Neural cell (in vitro differentiated cells): ENCODE data around the gene WASHC3. TPM values are rescaled to one million over a fixed set of nuclear protein-coding genes. Genes with fewer than 3 reads are reported as not detected.

Experiments used
- H2AFZ ChIP-seq: fragments of 200-600, 300-800 bp; sonication (generic), shearing (Covaris generic); 2 replicates; pipeline ENCODE4 v1.6.0; 2014; ENCODE audit warnings: low read depth, mild to moderate bottlenecking, antibody characterized with exemption, low read length, moderate library complexity
- H3F3A ChIP-seq: fragments of 200-600 bp; shearing (Covaris generic); 2 replicates; pipeline ENCODE4 v1.6.1; 2016; ENCODE audit warnings: mild to moderate bottlenecking, moderate library complexity, mixed read lengths, antibody characterized with exemption, low read length; ENCODE audit not compliant: insufficient read depth, poor library complexity, severe bottlenecking
- H3K27ac ChIP-seq: fragments of 200-600, 300-800 bp; sonication (generic), shearing (Covaris generic); 2 replicates; pipeline ENCODE4 v1.5.1; 2014; ENCODE audit warnings: mild to moderate bottlenecking, low read length, moderate library complexity
- H3K27me3 ChIP-seq: fragments of 300-800, 200-600 bp; sonication (generic), shearing (Covaris generic); 2 replicates; pipeline ENCODE4 v1.6.0; 2014; ENCODE audit warnings: mild to moderate bottlenecking, low read depth, low read length, moderate library complexity; ENCODE audit not compliant: insufficient read depth
- H3K36me3 ChIP-seq: fragments of 300-800, 200-600 bp; sonication (generic), shearing (Covaris generic); 2 replicates; pipeline ENCODE4 v1.5.1; 2014; ENCODE audit warnings: mild to moderate bottlenecking, antibody characterized with exemption, low read length, moderate library complexity; ENCODE audit not compliant: insufficient read depth
- H3K4me2 ChIP-seq: fragments of 300-800, 200-600 bp; sonication (generic), shearing (Covaris generic); 2 replicates; pipeline ENCODE4 v1.6.0; 2014; ENCODE audit warnings: mild to moderate bottlenecking, low read length
- H3K4me3 ChIP-seq: fragments of 300-800, 200-600 bp; sonication (generic), shearing (Covaris generic); 2 replicates; pipeline ENCODE4 v1.5.1; 2014; ENCODE audit warnings: mild to moderate bottlenecking, low read length, moderate library complexity
- H3K79me2 ChIP-seq: fragments of 200-600 bp; shearing (Covaris generic); replicated peaks from 2 replicates; pipeline ENCODE4 v1.6.0; 2014; ENCODE audit warnings: mild to moderate bottlenecking, low read length, moderate library complexity; ENCODE audit not compliant: insufficient read depth
- H3K9ac ChIP-seq: fragments of 300-800, 200-600 bp; sonication (generic), shearing (Covaris generic); 2 replicates; pipeline ENCODE4 v1.6.1; 2016; ENCODE audit warnings: mild to moderate bottlenecking, low read length, mixed read lengths
- H3K9me2 ChIP-seq: fragments of 200-600 bp; shearing (Covaris generic); 2 replicates; pipeline ENCODE4 v1.6.1; 2016; ENCODE audit warnings: mild to moderate bottlenecking, low read length, mixed read lengths; ENCODE audit not compliant: insufficient read depth
- H3K9me3 ChIP-seq: fragments of 200-600, 300-800 bp; sonication (generic), shearing (Covaris generic); 2 replicates; pipeline ENCODE4 v1.6.1; 2016; ENCODE audit warnings: mild to moderate bottlenecking, mixed run types, low read length, moderate library complexity, mixed read lengths
- H4K20me1 ChIP-seq: fragments of 200-600 bp; shearing (Covaris generic); 2 replicates; pipeline ENCODE4 v1.6.1; 2016; ENCODE audit warnings: mild to moderate bottlenecking, mixed run types; ENCODE audit not compliant: insufficient read depth
- EP300 ChIP-seq: fragments of 450-650 bp; conservative IDR thresholded peaks from 2 replicates; pipeline ENCODE4 v1.6.1; 2014; ENCODE audit warnings: antibody characterized with exemption, mild to moderate bottlenecking, moderate library complexity; ENCODE audit not compliant: poor library complexity, severe bottlenecking
- EZH2 ChIP-seq: fragments of 200-600, 300-800 bp; shearing (Covaris generic), sonication (generic); IDR thresholded peaks from 2 replicates; pipeline ENCODE4 v1.6.1; 2014; ENCODE audit warnings: antibody characterized with exemption, low read length, borderline replicate concordance, mild to moderate bottlenecking; ENCODE audit not compliant: insufficient read depth, poor library complexity, severe bottlenecking
- MXI1 ChIP-seq: fragments of 450-650 bp; conservative IDR thresholded peaks from 2 replicates; pipeline ENCODE4 v1.6.1; 2014; ENCODE audit warnings: antibody characterized with exemption, mild to moderate bottlenecking; ENCODE audit not compliant: poor library complexity, severe bottlenecking
- POLR2AphosphoS5 ChIP-seq: IDR thresholded peaks from 2 replicates; pipeline ENCODE4 v1.6.1; 2012
- RAD21 ChIP-seq: fragments of 450-650 bp; conservative IDR thresholded peaks from 2 replicates; pipeline ENCODE4 v1.6.1; 2014; ENCODE audit warnings: antibody characterized with exemption, mild to moderate bottlenecking, moderate library complexity
- SMC3 ChIP-seq: fragments of 450-650 bp; conservative IDR thresholded peaks from 2 replicates; pipeline ENCODE4 v1.6.1; 2014; ENCODE audit warnings: antibody characterized with exemption, mild to moderate bottlenecking, moderate library complexity; ENCODE audit not compliant: poor library complexity
- TAF1 ChIP-seq: IDR thresholded peaks from 2 replicates; pipeline ENCODE4 v1.6.1; 2012; ENCODE audit warnings: low read depth
- polyA plus RNA-seq: library from polyadenylated mRNA; depleted of rRNA; stranded (reverse); fragments of >200 nt; gene quantifications from 2 replicates; pipeline ENCODE4 v1.2.3, GENCODE V29; 2014
- TF ChIP-seq, protein P1 (sequence below): IDR thresholded peaks from 2 replicates; pipeline ENCODE4 v1.6.1; 2012; ENCODE audit warnings: borderline replicate concordance
- TF ChIP-seq, protein P2 (sequence below): fragments of 450-650 bp; IDR thresholded peaks from 2 replicates; pipeline ENCODE4 v1.5.1; 2014; ENCODE audit warnings: antibody characterized with exemption, mild to moderate bottlenecking, moderate library complexity; ENCODE audit not compliant: poor library complexity, severe bottlenecking

The WASHC3 gene
- polyA plus RNA-seq, 1 donor from 2014 or later = 65.9 TPM

DNA sequence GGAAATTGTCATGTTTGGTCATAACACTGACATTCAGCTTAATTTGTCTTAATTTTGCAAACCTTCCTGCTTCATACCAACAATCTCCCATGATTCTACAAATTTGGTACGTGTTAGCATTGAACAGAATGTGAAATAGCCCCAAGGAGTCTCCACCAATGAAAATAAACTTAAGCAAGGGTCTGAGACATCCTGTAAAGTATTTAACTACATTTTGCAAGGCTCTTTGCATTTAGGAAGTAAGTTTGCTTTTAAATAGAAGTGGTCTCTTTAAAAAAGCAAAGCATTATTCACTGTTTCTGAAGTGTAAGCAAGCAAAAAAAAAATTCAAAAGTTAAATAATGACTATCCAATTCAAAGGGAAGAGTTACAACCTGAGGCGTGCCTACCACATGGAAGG, 79.9 kb downstream of the WASHC3 start:
- no peaks in the 10 kb centered on the region for H3K36me3 ChIP-seq
- no peaks in the 10 kb centered on the region for H4K20me1 ChIP-seq
- no peak overlapping the region for H3K27ac ChIP-seq
- no peaks in the 10 kb centered on the region for H3K27me3 ChIP-seq
- H3K4me3 ChIP-seq = no peak overlapping the region
- no peak overlapping the region for H3K4me2 ChIP-seq
- no peaks in the 10 kb centered on the region for H3K9me3 ChIP-seq
- no peak overlapping the region for H2AFZ ChIP-seq
- TF ChIP-seq POLR2AphosphoS5 (no peak), SMC3 (no peak), MXI1 (no peak), EZH2 (no peak), RAD21 (no peak), TAF1 (no peak), EP300 (no peak)
- TF ChIP-seq, protein P1, sequence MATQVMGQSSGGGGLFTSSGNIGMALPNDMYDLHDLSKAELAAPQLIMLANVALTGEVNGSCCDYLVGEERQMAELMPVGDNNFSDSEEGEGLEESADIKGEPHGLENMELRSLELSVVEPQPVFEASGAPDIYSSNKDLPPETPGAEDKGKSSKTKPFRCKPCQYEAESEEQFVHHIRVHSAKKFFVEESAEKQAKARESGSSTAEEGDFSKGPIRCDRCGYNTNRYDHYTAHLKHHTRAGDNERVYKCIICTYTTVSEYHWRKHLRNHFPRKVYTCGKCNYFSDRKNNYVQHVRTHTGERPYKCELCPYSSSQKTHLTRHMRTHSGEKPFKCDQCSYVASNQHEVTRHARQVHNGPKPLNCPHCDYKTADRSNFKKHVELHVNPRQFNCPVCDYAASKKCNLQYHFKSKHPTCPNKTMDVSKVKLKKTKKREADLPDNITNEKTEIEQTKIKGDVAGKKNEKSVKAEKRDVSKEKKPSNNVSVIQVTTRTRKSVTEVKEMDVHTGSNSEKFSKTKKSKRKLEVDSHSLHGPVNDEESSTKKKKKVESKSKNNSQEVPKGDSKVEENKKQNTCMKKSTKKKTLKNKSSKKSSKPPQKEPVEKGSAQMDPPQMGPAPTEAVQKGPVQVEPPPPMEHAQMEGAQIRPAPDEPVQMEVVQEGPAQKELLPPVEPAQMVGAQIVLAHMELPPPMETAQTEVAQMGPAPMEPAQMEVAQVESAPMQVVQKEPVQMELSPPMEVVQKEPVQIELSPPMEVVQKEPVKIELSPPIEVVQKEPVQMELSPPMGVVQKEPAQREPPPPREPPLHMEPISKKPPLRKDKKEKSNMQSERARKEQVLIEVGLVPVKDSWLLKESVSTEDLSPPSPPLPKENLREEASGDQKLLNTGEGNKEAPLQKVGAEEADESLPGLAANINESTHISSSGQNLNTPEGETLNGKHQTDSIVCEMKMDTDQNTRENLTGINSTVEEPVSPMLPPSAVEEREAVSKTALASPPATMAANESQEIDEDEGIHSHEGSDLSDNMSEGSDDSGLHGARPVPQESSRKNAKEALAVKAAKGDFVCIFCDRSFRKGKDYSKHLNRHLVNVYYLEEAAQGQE = no peak
- TF ChIP-seq, protein P2, sequence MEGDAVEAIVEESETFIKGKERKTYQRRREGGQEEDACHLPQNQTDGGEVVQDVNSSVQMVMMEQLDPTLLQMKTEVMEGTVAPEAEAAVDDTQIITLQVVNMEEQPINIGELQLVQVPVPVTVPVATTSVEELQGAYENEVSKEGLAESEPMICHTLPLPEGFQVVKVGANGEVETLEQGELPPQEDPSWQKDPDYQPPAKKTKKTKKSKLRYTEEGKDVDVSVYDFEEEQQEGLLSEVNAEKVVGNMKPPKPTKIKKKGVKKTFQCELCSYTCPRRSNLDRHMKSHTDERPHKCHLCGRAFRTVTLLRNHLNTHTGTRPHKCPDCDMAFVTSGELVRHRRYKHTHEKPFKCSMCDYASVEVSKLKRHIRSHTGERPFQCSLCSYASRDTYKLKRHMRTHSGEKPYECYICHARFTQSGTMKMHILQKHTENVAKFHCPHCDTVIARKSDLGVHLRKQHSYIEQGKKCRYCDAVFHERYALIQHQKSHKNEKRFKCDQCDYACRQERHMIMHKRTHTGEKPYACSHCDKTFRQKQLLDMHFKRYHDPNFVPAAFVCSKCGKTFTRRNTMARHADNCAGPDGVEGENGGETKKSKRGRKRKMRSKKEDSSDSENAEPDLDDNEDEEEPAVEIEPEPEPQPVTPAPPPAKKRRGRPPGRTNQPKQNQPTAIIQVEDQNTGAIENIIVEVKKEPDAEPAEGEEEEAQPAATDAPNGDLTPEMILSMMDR = no peak
- no peaks in the 10 kb centered on the region for H3K9me2 ChIP-seq
- H3F3A ChIP-seq = no peaks in the 10 kb centered on the region
- no peaks in the 10 kb centered on the region for H3K79me2 ChIP-seq
- H3K9ac ChIP-seq = no peak overlapping the region

GRCh38 chr12:101968770-101969169, 93.0 kb downstream of the WASHC3 start:
- Histone ChIP-seq H4K20me1 (no peaks in the 10 kb centered on the region), H3K36me3 (no peaks in the 10 kb centered on the region), H3K4me3 (no peak overlapping the region), H3K27ac (no peak overlapping the region), H3F3A (no peaks in the 10 kb centered on the region), H3K9ac (no peak overlapping the region), H3K9me2 (no peaks in the 10 kb centered on the region), H3K79me2 (no peaks in the 10 kb centered on the region), H2AFZ (no peak overlapping the region), H3K27me3 (no peaks in the 10 kb centered on the region), H3K9me3 (peaks cover 5% of the 10 kb centered on the region), H3K4me2 (no peak overlapping the region)
- TF ChIP-seq EP300 = no peak
- TF ChIP-seq MXI1 = no peak
- no peak for TF ChIP-seq POLR2AphosphoS5
- TF ChIP-seq RAD21 = no peak
- no peak for TF ChIP-seq SMC3
- TF ChIP-seq, protein P1 = no peak
- TF ChIP-seq, protein P2 = no peak
- no peak for TF ChIP-seq TAF1
- TF ChIP-seq EZH2 = no peak
